Stimulated activated CD8-positive, alpha-beta memory T cell treated with anti-CD3 and anti-CD28 coated beads, Interleukin-2, amount 100 ng/mL, for 1 hour (primary cell): Measurements from ENCODE around the gene IP6K2.
"Not testable (repeated sequence)": the region's sequence is repeated elsewhere in the genome, so short reads cannot be mapped to it uniquely, and the experiment has no call there.

Experiments
- DNase-seq, 2 donors: peaks; one replicate each; pipeline ENCODE4 v3.0.0-alpha.2; 2020; ENCODE audit warnings: low read depth in 2 of 2

Gene IP6K2

DNA sequence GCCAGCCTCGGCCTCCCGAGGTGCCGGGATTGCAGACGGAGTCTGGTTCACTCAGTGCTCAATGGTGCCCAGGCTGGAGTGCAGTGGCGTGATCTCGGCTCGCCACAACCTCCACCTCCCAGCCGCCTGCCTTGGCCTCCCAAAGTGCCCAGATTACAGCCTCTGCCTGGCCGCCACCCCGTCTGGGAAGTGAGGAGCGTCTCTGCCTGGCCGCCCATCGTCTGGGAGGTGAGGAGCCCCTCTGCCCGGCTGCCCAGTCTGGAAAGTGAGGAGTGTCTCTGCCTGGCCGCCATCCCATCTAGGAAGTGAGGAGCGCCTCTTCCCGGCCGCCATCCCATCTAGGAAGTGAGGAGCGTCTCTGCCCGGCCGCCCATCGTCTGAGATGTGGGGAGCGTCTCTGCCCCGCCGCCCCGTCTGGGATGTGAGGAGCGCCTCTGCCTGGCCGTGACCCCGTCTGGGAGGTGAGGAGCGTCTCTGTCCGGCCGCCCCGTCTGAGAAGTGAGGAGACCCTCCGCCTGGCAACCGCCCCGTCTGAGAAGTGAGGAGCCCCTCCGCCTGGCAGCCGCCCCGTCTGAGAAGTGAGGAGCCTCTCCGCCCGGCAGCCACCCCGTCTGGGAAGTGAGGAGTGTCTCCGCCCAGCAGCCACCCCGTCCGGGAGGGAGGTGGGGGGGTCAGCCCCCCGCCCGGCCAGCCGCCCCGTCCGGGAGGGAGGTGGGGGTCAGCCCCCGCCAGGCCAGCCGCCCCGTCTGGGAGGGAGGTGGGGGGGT lies 16.9 kb upstream of the IP6K2 start:
- DNase-seq = not testable (repeated sequence)

DNA sequence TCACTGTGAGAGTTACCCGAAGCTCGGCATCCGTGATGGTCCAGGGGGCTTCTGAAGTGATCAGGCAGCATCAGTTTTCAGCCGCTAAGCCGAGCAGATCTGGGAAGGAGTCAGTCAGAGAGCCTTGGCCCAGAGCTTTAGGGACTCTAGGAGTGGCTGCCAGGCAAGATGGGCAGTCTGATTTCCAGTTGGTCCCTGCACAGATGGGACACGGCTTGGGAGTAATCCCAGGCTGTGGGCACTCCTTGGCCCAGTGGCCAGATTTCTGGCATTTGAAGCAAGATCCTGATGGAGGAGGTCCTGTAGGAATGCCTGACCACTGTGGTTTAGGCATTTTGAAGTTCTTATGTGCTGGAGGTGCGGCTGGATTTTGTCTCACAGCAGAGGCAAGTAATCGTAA lies 10.5 kb upstream of the IP6K2 start:
- DNase-seq = no peak

DNA sequence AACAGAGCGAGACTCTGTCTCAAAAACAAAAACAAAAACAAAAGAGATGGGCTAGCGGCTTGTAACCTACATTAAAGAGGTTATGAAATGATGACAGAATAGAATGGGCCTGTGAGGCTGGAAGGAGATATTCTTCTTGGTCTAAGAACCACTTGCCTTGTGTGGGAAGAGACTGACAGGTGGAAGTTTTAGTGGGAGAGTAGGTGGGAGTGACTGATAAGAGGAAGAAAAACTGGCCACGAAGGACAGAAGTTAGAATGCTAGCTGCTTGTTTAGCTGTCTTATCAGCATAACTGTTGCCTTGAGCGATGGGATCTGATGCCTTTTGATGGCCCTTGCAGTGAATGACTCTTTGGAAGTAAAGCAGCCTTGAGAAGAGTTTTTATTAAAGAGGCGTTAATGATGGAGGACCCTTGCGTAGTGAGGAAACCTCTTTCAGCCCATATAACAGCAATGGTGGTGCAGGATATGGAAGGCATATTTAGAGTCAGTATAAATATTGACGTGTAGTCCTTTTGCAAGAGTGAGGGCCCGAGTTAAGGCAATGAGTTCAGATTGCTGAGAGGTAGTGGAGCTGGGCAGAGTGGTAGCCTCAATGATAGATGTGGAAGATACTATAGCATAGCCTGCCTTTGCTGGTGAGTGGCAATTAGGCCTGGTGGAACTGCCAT lies 8.3 kb upstream of the IP6K2 start:
- DNase-seq = not testable (repeated sequence)

DNA sequence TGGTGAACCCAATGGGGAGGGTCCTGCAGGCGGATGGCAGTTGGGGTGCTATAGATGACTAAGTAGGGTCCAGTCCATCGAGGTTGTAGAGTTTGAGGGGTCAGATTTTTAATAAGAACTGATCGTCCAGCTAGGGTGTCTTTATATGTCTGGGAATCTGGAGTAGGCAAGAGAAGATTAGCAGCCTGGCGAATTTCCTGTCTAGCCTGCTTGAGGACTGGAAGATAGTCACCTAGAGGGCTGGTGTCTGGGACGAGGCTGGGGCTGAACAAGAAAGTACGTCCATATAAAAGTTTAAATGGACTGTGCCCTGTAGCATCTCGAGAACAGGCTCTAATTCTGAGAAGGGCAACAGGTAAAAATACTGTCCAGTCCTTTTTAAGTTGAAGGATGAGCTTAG lies 6.7 kb upstream of the IP6K2 start:
- DNase-seq = no peak

DNA sequence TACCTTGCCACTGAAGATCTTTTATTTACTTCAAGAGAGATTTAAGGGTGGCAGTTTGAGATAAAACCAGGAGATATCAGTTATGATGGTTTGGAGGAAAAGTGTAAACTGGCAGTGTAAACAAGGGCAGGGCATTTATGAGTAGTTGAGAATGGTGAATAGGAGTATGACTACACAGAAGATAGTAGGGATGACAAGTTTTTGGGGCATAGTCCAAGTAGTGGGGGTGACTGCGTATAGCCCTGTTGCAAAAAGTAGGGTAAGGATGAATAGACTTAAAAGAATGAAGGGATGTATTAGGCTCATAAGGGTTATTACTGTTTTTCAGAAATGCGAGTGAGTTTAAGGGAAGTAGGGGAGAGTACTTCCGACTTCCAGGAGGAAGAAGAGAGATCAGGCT lies 6.3 kb upstream of the IP6K2 start:
- not testable (repeated sequence) for DNase-seq

DNA sequence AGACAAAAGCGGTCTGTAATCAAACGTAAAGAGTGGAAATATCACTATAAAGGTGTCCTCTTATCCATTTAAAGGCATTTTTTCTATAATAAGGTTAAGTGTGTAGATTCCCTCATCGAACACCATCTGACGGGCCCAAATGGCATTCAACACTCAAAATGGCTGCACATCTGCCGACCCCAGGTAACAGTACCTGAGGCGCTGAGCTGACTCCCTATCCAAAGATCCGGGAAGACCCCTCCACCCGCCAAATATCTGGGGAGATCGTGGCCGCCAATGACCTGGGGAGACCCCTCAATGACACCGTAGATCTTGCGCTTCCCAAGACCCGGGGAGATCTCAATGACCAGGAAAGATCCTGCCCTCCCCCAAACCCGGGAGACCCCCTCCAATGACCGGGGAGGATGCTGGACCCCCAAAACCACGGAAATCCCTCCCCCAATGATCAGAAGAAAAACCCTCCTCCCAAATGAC lies 476 bp downstream of the IP6K2 start:
- DNase-seq = no peak

DNA sequence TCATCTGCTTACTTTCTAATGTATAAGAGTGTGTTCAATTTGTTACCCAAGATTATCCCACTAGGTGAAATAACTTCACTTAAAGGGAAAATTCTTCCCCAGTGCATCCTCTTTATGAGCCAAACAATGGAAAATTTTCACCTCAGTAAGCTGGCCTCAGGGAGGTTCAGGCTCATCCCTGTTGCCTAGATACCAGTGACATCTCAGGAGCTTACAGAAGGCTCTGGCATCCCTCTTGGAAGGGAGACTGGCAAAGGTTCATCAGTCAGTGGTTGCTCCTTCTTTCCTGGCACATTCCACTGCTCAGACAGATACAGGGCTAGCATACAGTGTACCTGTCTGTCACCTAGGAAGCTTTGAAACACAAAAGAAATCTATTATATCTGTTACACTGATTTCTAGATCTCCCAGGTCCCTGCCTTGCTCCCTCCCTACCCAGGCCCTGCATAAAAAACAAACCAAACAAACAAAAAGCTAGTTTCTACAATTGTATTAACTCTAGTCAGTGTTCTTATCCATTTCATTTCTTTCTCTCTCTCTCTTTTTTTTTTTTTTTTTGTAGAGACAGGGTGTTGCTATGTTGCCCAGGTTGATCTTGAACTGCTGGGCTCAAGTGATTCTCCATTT lies 1.7 kb downstream of the IP6K2 start:
- no peak for DNase-seq

DNA sequence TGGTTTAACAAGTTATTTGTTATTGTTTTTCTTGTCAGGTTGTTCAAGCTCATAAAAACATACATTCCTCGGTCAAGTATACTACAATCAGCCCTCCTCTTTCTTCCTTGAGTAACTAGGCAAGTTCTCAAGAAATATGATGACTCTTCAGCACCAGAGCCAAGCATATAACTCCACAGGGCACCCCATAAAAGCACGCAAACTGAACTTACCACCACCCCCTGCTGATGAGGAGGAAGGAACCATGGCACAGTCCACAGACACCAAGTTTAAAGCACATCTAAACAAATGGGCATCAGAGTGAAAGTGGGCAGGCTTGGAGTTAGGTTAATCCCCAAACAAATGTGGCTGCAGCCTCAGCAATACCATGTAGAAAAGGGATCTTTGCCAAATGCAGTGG lies 5.3 kb downstream of the IP6K2 start:
- no peak for DNase-seq

DNA sequence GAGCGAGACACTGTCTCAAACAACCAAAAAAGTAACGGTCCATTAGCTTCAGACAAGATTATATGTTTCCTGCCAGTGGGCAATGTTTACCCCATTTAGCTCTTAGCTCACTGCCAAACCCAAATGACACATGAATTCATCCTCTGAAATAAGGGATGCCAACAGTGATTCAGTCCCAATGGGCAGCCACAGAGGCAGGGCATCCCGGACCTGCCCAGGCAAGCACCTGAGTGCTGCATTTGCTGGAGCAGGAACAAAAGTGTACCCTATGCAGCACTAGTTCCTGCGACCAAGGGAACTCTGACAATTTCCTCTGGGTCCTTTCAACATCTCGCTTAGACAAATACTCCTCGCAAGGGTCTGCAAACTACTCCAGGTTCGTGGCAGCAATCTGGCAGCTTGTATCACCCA lies 8.0 kb downstream of the IP6K2 start:
- DNase-seq = no peak

DNA sequence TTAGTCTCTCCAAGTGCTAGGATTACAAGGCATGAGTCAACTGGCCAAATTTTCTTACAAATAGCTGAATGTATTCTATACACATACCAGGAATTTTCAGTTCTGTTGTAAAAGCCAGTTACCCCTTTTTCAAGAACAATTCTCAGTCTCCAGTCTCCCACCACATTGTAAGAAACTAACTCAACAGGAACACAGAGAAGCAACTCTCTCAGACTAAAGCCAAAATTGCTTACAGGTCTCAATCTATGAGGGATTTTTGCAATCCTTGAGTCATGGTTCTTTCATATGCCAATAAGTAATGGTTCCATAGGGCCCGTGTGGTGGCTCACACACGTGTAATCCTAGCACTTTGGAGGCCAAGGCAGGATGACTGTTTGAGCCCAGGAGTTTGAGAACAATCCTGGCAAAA lies 8.5 kb downstream of the IP6K2 start:
- DNase-seq = no peak

DNA sequence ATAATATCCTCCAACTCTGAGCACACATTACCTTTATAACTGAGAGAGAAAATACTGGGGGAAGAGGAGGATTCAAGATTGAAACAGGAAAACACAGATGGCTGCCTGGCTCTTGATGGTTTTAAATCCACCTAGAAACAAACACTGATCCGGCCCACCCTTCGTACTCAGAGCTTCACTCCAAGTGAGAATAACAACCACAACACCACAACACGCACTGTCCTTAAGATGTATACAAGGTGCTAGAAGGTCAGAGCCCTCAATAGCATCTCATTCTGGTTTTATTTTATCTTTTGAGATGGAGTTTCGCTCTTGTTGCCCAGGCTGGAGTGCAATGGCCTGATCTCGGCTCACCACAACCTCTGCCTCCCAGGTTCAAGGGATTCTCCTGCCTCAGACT lies 9.9 kb downstream of the IP6K2 start:
- DNase-seq = no peak

DNA sequence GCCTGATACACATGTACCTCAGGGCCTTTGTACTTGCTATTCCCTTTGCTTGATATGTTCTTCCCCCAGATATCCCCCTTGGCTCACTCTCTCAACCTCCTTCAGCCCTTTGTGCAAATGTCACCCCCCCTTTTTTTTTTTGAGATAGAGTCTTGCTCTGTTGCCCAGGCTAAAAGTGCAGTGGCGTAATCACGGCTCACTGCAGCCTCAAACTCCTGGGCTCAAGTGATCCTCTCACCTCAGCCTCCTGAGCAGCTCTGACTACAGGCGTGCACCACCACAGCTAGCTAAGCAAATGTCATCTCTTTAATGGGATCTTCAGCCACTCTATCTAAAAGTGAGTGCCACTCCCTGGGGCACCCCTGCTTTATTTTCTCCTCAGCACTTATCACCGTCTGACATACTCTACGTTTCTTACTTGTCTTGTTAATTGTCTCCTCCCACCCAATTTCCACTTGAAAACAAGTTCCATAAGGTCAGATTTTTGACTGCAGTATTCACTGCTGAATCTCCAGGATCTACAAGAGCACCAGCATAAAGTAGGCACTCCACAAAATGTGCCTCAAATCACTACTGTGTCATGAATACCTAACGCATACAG lies 14.6 kb downstream of the IP6K2 start:
- DNase-seq = no peak

DNA sequence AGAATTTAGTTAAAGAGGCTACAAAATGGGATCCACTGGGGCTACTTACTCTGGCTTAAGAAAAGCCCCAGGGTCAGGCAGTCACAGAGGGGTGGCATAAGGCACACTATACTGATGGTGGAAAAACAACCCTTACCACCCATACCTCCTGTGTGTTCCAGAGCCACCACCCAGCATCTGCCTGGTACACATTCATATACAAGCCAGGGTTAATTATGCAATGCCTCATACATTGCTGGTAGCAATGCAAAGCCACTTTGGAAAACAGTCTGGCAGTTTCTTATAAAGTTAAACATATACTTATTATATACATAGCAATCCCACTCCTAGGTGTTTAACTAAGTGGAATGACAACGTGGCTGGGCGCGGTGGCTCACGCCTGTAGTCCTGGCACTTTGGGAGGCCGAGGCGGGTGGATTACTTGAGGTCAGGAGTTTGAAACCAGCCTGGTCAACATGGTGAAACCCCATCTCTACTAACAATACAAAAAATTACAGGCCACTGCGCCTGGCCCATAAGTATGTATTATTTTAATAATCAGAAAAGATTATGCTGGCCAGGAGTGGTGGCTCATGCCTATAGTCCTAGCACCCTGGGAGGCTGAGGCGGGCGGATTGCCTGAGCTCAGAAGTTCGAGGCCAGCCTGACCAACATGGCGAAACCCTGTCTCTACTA lies 16.2 kb downstream of the IP6K2 start:
- no peak for DNase-seq

DNA sequence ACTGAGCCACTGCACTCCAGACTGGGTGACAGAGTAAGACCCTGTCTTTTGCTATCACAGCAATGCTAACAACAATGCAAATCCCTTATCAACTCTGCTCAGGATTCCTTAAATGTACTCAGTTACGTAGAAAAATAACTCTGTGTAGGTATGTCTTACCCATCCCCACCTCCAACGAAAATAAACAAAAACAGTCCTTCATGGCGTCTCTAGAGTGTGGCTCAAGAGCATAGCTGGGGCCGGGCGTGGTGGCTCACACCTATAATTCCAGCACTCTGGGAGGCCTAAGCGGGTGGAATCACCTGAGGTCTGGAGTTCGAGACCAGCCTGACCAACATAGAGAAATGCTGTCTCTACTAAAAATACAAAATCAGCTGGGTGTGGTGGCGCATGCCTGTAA lies 18.1 kb downstream of the IP6K2 start:
- DNase-seq = no peak

DNA sequence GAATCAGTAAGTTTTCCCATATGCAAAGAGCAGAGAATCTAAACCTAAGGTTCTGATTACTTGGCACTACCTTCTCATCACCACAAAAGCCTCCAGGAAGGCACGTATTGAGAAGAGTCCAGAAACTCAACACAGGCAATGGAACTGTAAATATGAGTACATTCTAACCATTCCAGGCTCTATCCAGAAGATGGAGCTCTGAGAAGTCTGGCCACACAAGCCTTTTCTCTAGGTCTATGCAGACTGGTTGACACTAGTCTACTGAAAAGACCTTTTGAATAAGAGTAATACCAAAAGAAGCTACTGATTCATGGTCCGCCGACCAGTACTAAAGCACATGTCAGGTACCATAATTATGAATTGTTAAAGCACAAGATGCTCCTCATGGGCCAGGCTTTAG lies 19.1 kb downstream of the IP6K2 start:
- DNase-seq = no peak

DNA sequence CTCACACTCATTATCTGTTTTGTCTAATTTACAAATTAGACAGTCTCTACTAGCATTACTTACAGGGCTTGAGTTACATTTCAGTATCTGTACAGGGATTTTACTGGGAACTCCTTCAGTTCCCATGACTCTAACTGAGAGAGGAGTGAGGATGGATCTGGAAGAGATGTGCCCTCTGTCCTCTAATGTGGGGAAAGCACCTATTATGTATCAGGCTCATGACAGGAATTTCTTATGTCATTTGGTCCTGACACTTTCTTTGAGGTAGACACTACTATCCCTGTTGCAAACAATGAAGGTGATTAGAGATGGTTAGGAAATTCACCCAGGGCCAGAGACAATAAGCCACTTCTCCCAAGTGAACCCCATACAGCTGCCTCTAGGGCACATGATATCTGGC lies 20.4 kb downstream of the IP6K2 start:
- DNase-seq = no peak

DNA sequence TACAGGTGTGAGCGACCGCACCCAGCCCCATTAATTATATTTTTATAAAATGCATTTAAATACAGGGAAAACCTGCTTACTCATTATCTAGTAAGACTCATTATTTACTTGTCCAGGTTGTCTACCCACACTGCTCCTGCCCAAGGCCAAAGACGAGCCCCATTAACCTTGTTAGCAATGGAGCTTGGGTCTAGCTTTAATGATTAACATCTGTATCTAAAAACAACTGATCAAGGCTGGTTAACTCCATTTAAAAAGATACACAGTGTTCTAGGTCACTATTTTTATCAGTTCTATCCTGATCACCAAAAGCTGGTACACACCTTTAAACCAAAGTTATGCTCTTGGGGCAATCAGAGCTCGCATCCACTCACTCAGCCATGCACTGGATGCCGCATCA lies 20.9 kb downstream of the IP6K2 start:
- no peak for DNase-seq

DNA sequence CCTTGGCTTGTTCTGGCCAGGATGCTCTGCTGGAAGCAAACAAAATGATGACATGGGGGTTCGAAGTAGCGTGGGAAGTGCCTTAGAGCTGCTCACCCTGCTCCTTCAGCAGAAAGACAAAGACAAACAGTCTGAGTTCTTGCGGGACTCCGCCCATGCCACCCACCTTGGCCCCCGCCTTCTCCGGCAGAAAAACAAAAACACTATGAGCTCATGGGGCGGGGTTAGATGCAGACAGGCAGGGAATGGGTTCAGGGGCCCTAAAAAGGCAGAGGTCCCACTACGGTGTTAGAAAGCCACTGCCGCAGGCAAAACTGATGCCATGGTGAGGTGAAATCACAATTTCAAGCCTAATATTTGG lies 21.6 kb downstream of the IP6K2 start:
- DNase-seq = no peak

DNA sequence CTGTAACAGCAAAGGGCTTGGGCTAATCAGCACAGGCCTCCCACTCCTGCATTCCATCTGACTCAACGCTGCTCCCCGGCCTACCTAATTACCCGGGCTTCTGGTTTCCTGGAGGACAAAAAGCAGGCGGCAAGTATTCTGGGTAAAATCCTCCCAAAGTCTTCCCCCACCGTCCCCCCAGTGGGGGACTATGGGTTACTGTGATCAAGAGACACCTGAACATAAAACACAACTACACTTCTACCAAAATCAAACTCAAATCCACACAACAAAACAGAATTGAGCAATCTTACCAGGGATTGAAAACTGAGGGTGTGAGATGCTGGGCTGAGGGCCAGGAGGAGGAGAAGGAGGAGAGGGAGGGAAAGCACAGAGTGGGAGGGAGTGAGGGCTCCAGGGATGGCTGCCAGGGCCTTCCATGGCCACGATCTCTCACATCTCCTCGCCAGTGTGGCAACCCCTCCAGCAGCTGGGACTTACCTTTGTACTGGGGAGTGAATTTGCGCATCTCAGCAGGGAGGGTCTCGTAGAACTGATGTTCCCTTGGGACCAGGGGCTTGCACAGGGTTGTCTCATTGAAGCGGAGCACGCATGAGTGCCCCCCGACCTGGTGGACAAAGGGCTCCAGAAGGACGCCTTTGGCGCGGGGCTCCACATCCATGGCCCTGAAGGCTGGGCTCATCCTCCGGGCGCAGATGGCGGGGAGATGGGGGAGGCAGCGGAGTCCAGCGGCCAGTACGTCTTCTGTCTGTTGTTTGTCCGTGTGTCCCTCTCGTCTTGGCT lies 22.2 kb downstream of the IP6K2 start:
- no peak for DNase-seq

DNA sequence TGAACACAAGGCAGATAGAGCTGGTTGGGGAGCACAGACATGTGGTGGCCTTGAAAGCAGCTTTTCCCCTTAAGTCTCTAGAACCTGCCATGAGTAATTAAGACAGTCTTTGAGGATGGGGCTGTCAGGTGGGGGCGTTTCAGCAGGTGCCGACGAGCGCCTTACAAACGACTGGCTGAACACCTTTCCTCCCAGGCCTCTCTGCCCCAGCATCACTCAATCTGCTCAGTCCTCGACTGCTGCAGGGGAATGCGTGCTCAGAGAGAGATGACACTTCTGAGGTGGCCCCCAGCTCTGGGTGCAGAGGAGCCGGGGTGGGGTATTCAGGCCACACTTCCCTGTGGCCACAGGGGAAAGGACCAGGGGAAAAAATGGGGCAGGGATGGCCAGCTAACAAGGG lies 23.2 kb downstream of the IP6K2 start:
- no peak for DNase-seq

DNA sequence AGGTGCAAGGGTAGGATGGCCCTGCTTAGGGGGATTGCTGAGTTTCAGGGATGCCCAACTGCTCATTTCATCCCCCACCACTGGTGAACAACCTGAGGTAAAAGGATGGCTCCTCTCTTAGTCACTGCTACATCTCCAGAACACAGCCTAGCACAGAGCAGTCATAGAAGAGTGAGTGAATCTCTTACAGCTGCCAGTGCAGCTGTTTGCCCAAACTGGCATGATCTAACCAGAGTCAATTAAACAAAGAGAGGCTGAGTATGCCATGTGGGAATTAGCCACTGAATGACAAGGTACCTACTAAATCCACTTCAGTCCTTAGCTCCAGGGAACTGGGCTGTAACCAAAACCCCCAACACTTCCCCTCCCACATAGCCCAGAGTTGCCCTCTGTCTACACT lies 24.5 kb downstream of the IP6K2 start:
- no peak for DNase-seq
